ENCODE measurements around the gene TRAF3IP3. TPM values are rescaled to one million over a fixed set of nuclear protein-coding genes. Genes with fewer than 3 reads are reported as not detected.

The TRAF3IP3 gene
- polyA plus RNA-seq, 1 experiment, result not detected

- Histone ChIP-seq H3K36me3 (ENCODE audit: control insufficient read depth, insufficient read depth, low read length) (no peaks in the 10 kb centered on the region), H3K4me3 (ENCODE audit: low read depth, low read length) (no peak overlapping the region), H3K27me3 (ENCODE audit: control insufficient read depth, insufficient read depth, low read length) (no peaks in the 10 kb centered on the region)
- ChIA-PET POLR2A (no interaction called here), CTCF (interaction anchor here (0.7 kb wide), 2 partner anchors 14 to 161 kb away, joined by 3 read pairs; no protein-coding TSS in a partner anchor)
- TF ChIP-seq CTCF (IDR thresholded peaks at IDR 0.05; ENCODE audit: insufficient read depth, low read depth, low read length), result no peak
- DNase-seq (ENCODE audit: low read depth), result no peak
Observed at GRCh38 chr1:209720826-209721225, 35.0 kb upstream of the TRAF3IP3 start.

GRCh38 chr1:209721323-209721722 lies 34.5 kb upstream of the TRAF3IP3 start:
- POLR2A ChIA-PET, result no interaction called here
- H3K4me3 ChIP-seq (ENCODE audit: low read depth, low read length), result no peak overlapping the region
- H3K27me3 ChIP-seq (ENCODE audit: control insufficient read depth, insufficient read depth, low read length), result no peaks in the 10 kb centered on the region
- no peak for DNase-seq (ENCODE audit: low read depth)
- H3K36me3 ChIP-seq (ENCODE audit: control insufficient read depth, insufficient read depth, low read length), result no peaks in the 10 kb centered on the region
- CTCF ChIA-PET, result interaction anchor here (0.7 kb wide), 2 partner anchors 14 to 161 kb away, joined by 3 read pairs; no protein-coding TSS in a partner anchor
- TF ChIP-seq CTCF (IDR thresholded peaks at IDR 0.05; ENCODE audit: insufficient read depth, low read depth, low read length), result no peak

DNA sequence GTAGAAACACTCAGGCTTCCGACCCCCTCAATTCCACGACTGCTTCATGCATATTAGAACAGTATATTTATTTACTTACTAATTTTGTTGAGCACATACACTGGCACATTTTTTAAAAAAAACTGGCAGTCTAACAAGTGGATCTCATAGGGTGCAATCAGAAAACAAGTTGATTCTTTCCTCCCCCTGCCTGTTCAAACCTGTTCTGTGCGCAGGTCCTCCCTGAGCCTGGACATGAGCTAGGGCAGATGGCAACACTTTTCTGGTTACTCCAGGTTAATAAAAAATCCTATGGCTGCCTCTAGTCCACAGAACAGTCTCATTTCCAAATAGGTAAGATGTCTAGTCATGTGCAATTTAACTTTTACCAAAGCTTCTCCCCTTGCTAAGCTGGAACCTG lies 32.6 kb upstream of the TRAF3IP3 start:
- no peak for TF ChIP-seq CTCF (IDR thresholded peaks at IDR 0.05; ENCODE audit: insufficient read depth, low read depth, low read length)
- Histone ChIP-seq H3K27me3 (ENCODE audit: control insufficient read depth, insufficient read depth, low read length) (no peaks in the 10 kb centered on the region), H3K4me3 (ENCODE audit: low read depth, low read length) (no peak overlapping the region), H3K36me3 (ENCODE audit: control insufficient read depth, insufficient read depth, low read length) (no peaks in the 10 kb centered on the region)
- ChIA-PET CTCF (interaction anchor here (1.4 to 3.1 kb wide), 2 partner anchors 25 to 30 kb away, joined by 3 to 9 read pairs; no protein-coding TSS in a partner anchor), POLR2A (no interaction called here)
- DNase-seq (ENCODE audit: low read depth), result no peak

- ChIA-PET POLR2A (no interaction called here), CTCF (interaction anchor here (1.4 to 3.1 kb wide), 2 partner anchors 24 to 31 kb away, joined by 3 to 9 read pairs; no protein-coding TSS in a partner anchor)
- no peak for TF ChIP-seq CTCF (IDR thresholded peaks at IDR 0.05; ENCODE audit: insufficient read depth, low read depth, low read length)
- DNase-seq (ENCODE audit: low read depth), result no peak
- H3K36me3 ChIP-seq (ENCODE audit: control insufficient read depth, insufficient read depth, low read length), result no peaks in the 10 kb centered on the region
- no peak overlapping the region for H3K4me3 ChIP-seq (ENCODE audit: low read depth, low read length)
- H3K27me3 ChIP-seq (ENCODE audit: control insufficient read depth, insufficient read depth, low read length), result no peaks in the 10 kb centered on the region
Observed at GRCh38 chr1:209723756-209724693, 31.8 kb upstream of the TRAF3IP3 start.

GRCh38 chr1:209727286-209727685 lies 28.6 kb upstream of the TRAF3IP3 start:
- ChIA-PET CTCF (interaction anchor here (1.2 to 2.2 kb wide), 3 partner anchors 21 to 158 kb away, joined by 3 to 7 read pairs (median 3); no protein-coding TSS in a partner anchor), POLR2A (no interaction called here)
- no peak for DNase-seq (ENCODE audit: low read depth)
- Histone ChIP-seq H3K36me3 (ENCODE audit: control insufficient read depth, insufficient read depth, low read length) (no peaks in the 10 kb centered on the region), H3K27me3 (ENCODE audit: control insufficient read depth, insufficient read depth, low read length) (no peaks in the 10 kb centered on the region), H3K4me3 (ENCODE audit: low read depth, low read length) (no peak overlapping the region)
- no peak for TF ChIP-seq CTCF (IDR thresholded peaks at IDR 0.05; ENCODE audit: insufficient read depth, low read depth, low read length)

Measured in BJ (cell line).